H1 (cell line): ENCODE data around the gene BLTP3B. TPM values are rescaled to one million over a fixed set of nuclear protein-coding genes. Genes with fewer than 3 reads are reported as not detected.

Source experiments
- CTCF ChIA-PET: fragments of 300-600 bp; sonication (Branson Sonifier 250); formaldehyde crosslinking; loops from one replicate; lab custom pipeline; 2021; ENCODE audit not compliant: partially characterized antibody; lab: Charles Lee
- POLR2A ChIA-PET: fragments of 300-600 bp; sonication (Branson Sonifier 250); formaldehyde crosslinking; loops from one replicate; lab custom pipeline; 2021; ENCODE audit warnings: inconsistent platforms; ENCODE audit not compliant: partially characterized antibody; lab: Charles Lee
- DNase-seq, 2 experiments: peaks; one replicate each; pipeline versions ENCODE4 v3.0.0 to v3.0.0-alpha.2; 2010 to 2022; ENCODE audit warnings: low spot score in 2 of 2, low read depth in 1 of 2, mixed read lengths in 1 of 2
- FAIRE-seq: peaks from 2 replicates; lab custom pipeline; 2011; peaks lifted over from hg19 to GRCh38; lab: Jason Lieb, UNC
- H2AFZ ChIP-seq: 2 replicates; pipeline ENCODE4 v1.8.1; 2012; ENCODE audit warnings: low read length, inconsistent platforms
- H2AK5ac ChIP-seq: 2 replicates; pipeline ENCODE4 v1.6.1; 2013; ENCODE audit warnings: low read depth, low read length
- H2BK120ac ChIP-seq: replicated peaks from 2 replicates; pipeline ENCODE3; 2013; ENCODE audit warnings: low read depth, low read length, inconsistent platforms
- H2BK12ac ChIP-seq: 2 replicates; pipeline ENCODE4 v1.6.1; 2013; ENCODE audit warnings: low read depth, low read length
- H2BK15ac ChIP-seq: 2 replicates; pipeline ENCODE4 v1.6.1; 2013; ENCODE audit warnings: low read length
- H2BK20ac ChIP-seq: 2 replicates; pipeline ENCODE4 v1.6.1; 2013; ENCODE audit warnings: low read length
- H2BK5ac ChIP-seq: 2 replicates; pipeline ENCODE4 v1.6.1; 2013; ENCODE audit warnings: low read depth, low read length
- H3K14ac ChIP-seq: 2 replicates; pipeline ENCODE4 v1.6.1; 2013; ENCODE audit warnings: inconsistent platforms; ENCODE audit not compliant: insufficient read length
- H3K18ac ChIP-seq: 2 replicates; pipeline ENCODE4 v1.6.1; 2013; ENCODE audit warnings: low read length; ENCODE audit errors: extremely low read depth
- H3K23ac ChIP-seq: 2 replicates; pipeline ENCODE4 v1.6.1; 2013; ENCODE audit warnings: inconsistent platforms; ENCODE audit not compliant: insufficient read length
- H3K23me2 ChIP-seq: 2 replicates; pipeline ENCODE4 v1.6.1; 2013; ENCODE audit warnings: low read depth, low read length
- H3K27ac ChIP-seq: 2 replicates; pipeline ENCODE4 v1.6.1; 2011; ENCODE audit warnings: low read depth, low read length, inconsistent platforms
- H3K27me3 ChIP-seq, 4 experiments: replicated peaks in 1 of 4; 1 replicate in 1 of 4; 2 replicates in 3 of 4; pipeline versions ENCODE4 v1.6.1 to v1.8.1; 2011 to 2013; ENCODE audit warnings: low read length in 3 of 4, mild to moderate bottlenecking in 3 of 4, inconsistent platforms in 2 of 4, mixed read lengths in 2 of 4, moderate library complexity in 1 of 4; ENCODE audit not compliant: control insufficient read depth in 3 of 4, insufficient read depth in 3 of 4; ENCODE audit errors: extremely low read depth in 1 of 4
- H3K36me3 ChIP-seq, 4 experiments: 2 replicates each; pipeline versions ENCODE4 v1.6.1 to v1.8.1; 2011 to 2013; ENCODE audit warnings: mild to moderate bottlenecking in 4 of 4, low read length in 3 of 4, moderate library complexity in 2 of 4, control low read depth in 1 of 4, inconsistent platforms in 1 of 4; ENCODE audit not compliant: insufficient read depth in 4 of 4, control insufficient read depth in 2 of 4
- H3K4ac ChIP-seq: replicated peaks from 2 replicates; pipeline ENCODE3; 2013; ENCODE audit warnings: low read length, low read depth, mixed read lengths, inconsistent platforms; ENCODE audit not compliant: insufficient read length
- H3K4me1 ChIP-seq, 4 experiments: replicated peaks in 1 of 4; 1 replicate in 1 of 4; 2 replicates in 3 of 4; pipeline versions ENCODE4 v1.6.1 to v1.8.1; 2011 to 2013; ENCODE audit warnings: low read length in 3 of 4, inconsistent platforms in 2 of 4, mixed read lengths in 1 of 4; ENCODE audit not compliant: insufficient read depth in 4 of 4, control insufficient read depth in 3 of 4
- H3K4me2 ChIP-seq, 2 experiments: 2 replicates each; pipeline versions ENCODE4 v1.6.1 to v1.8.1; 2011 to 2013; ENCODE audit warnings: low read depth in 2 of 2, low read length in 2 of 2, control low read depth in 1 of 2, inconsistent platforms in 1 of 2, mild to moderate bottlenecking in 1 of 2; ENCODE audit not compliant: insufficient read depth in 1 of 2
- H3K4me3 ChIP-seq, 4 experiments: fragments of 200-600, 300-600 bp in 1 of 4; sonication (generic), shearing (Covaris generic), sonication (Bioruptor Twin) in 1 of 4; 2 replicates each; pipeline versions ENCODE4 v1.5.1 to v1.8.1; 2011 to 2016; ENCODE audit warnings: low read length in 4 of 4, low read depth in 3 of 4, control low read depth in 2 of 4, inconsistent platforms in 2 of 4, mild to moderate bottlenecking in 2 of 4, mixed read lengths in 1 of 4, moderate library complexity in 1 of 4; ENCODE audit not compliant: insufficient read depth in 2 of 4; ENCODE audit errors: extremely low read depth in 1 of 4
- H3K56ac ChIP-seq: replicated peaks from 2 replicates; pipeline ENCODE3; 2013; ENCODE audit warnings: low read depth, mild to moderate bottlenecking, mixed read lengths, low read length, inconsistent platforms; ENCODE audit not compliant: insufficient read length
- H3K79me1 ChIP-seq: 2 replicates; pipeline ENCODE4 v1.6.1; 2013; ENCODE audit warnings: low read depth, low read length, control low read depth
- H3K79me2 ChIP-seq, 2 experiments: 2 replicates each; pipeline versions ENCODE4 v1.6.1 to v1.8.1; 2012 to 2013; ENCODE audit warnings: low read length in 2 of 2, mild to moderate bottlenecking in 2 of 2, inconsistent platforms in 1 of 2; ENCODE audit not compliant: insufficient read depth in 2 of 2, control insufficient read depth in 1 of 2
- H3K9ac ChIP-seq, 4 experiments: replicated peaks in 1 of 4; 1 replicate in 1 of 4; 2 replicates in 3 of 4; pipeline versions ENCODE4 v1.6.1 to v1.8.1; 2011 to 2013; ENCODE audit warnings: low read depth in 3 of 4, low read length in 3 of 4, control low read depth in 2 of 4, mild to moderate bottlenecking in 2 of 4, moderate library complexity in 2 of 4, inconsistent platforms in 1 of 4; ENCODE audit errors: extremely low read depth in 1 of 4
- H3K9me3 ChIP-seq, 2 experiments: 2 replicates each; pipeline versions ENCODE4 v1.6.1 to v1.8.1; 2012 to 2013; ENCODE audit warnings: mild to moderate bottlenecking in 2 of 2, moderate library complexity in 2 of 2, control low read depth in 1 of 2, inconsistent platforms in 1 of 2, low read depth in 1 of 2, low read length in 1 of 2, mixed read lengths in 1 of 2; ENCODE audit not compliant: insufficient read depth in 2 of 2
- H4K20me1 ChIP-seq, 2 experiments: replicated peaks in 1 of 2; 2 replicates each; pipeline versions ENCODE3 to v1.8.1; 2011 to 2013; ENCODE audit warnings: inconsistent platforms in 2 of 2, low read length in 2 of 2, mild to moderate bottlenecking in 1 of 2; ENCODE audit not compliant: insufficient read depth in 2 of 2, control insufficient read depth in 1 of 2
- H4K5ac ChIP-seq: 2 replicates; pipeline ENCODE4 v1.6.1; 2013; ENCODE audit warnings: low read length, low read depth, mixed read lengths, inconsistent platforms; ENCODE audit not compliant: insufficient read length
- H4K8ac ChIP-seq: 2 replicates; pipeline ENCODE4 v1.8.0; 2013; ENCODE audit warnings: mild to moderate bottlenecking, moderate library complexity, low read length, inconsistent platforms; ENCODE audit not compliant: insufficient read depth; ENCODE audit errors: extremely low read depth
- H4K91ac ChIP-seq: replicated peaks from 2 replicates; pipeline ENCODE3; 2013; ENCODE audit warnings: low read length, mixed read lengths, inconsistent platforms; ENCODE audit not compliant: insufficient read length
- HDAC2 ChIP-seq, 2 experiments: fragments of 300-600 bp in 1 of 2; sonication (generic) in 1 of 2; IDR thresholded peaks; 2 replicates each; pipeline ENCODE4 v1.6.1; 2011 to 2012; ENCODE audit warnings: low read depth in 2 of 2, low read length in 2 of 2, mild to moderate bottlenecking in 2 of 2, moderate library complexity in 2 of 2, borderline replicate concordance in 1 of 2, inconsistent platforms in 1 of 2
- SP1 ChIP-seq: IDR thresholded peaks from 2 replicates; pipeline ENCODE4 v1.6.1; 2011; ENCODE audit warnings: low read depth, low read length
- SRF ChIP-seq: IDR thresholded peaks from 2 replicates; pipeline ENCODE4 v1.6.1; 2011; ENCODE audit warnings: mild to moderate bottlenecking, low read depth, low read length, moderate library complexity
- WGBS, 2 experiments: shearing (Covaris generic) in 1 of 2; methylation state at CpG; one replicate each; pipeline versions ENCODE4 v1.1.6 to v1.1.7; 2013 to 2015; ENCODE audit warnings: low lambda C conversion rate in 2 of 2, mixed read lengths in 2 of 2, inconsistent platforms in 1 of 2, low coverage in 1 of 2, missing lambda C conversion rate in 1 of 2; ENCODE audit not compliant: insufficient replicate concordance in 2 of 2, insufficient coverage in 1 of 2, insufficient read length in 1 of 2; ENCODE audit errors: extremely low coverage in 1 of 2, missing lambda C conversion rate in 1 of 2; 5-methylcytosine and 5-hydroxymethylcytosine counted together
- polyA plus RNA-seq, 7 experiments: library from polyadenylated mRNA; depleted of rRNA in 3 of 7; stranded (reverse) in 5 of 7; unstranded in 2 of 7; fragments of >200 nt in 5 of 7; fragments of 200-250 nt in 2 of 7; gene quantifications; 1 replicate in 5 of 7; 2 replicates in 1 of 7; 4 replicates in 1 of 7; pipeline versions ENCODE4 v1.2.1 to v1.2.3, GENCODE V29; 2011 to 2013; ENCODE audit warnings: missing spikeins in 2 of 7, mixed read lengths in 2 of 7
- total RNA-seq: library from RNA; stranded (reverse); fragmentation: NEBNext Ultra II Directional; extraction: Animal tissue kit (Norgen Biotek cat#: 25700); gene quantifications from 2 replicates; pipeline ENCODE4 v1.2.1, GENCODE V29; 2021
- TF ChIP-seq, protein P1 (sequence below): IDR thresholded peaks from 2 replicates; pipeline ENCODE4 v1.6.1; 2011; ENCODE audit warnings: low read depth, mild to moderate bottlenecking, low read length; ENCODE audit not compliant: insufficient read depth

Gene BLTP3B
- total and polyA plus RNA-seq, 2 of the 8 experiments (the other 6 are each of a cell fraction or from before 2014, with no cell fraction given): 7.0 to 28.6 TPM

DNA sequence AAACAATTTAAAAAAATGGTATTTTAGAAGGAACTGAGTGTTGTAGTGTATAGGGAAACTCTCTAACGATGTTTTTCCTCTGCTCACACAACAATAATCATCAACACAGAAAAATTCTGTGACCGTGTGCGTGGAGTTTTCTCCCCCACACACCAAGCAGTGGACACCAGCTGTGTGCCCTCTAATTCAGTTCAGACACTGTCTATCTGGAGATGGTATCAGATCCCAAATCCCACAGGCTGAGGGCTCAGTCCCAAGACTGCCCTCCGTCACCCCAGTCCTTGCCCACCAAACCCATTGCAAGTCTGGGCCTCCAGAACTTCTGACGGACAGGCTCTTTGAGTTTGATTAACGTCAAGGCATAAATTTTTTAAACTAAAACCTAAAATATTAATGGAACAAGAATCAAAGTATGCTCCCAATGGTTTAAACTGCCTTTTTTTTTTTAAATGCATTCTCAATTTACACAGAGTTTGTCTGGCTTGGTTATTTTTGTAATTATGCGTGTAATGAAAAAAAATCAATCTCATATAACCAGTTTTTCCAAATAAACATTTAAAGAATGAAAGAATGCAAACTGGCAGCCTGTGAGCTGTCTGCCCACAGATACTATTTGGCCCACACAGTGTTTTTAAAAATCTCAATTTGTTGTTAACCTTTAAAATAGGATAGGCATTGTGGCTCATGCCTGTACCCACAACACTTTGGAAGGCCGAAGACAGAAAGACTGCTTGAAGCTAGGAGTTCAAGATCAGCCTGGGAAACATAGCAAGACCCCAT lies 19.2 kb downstream of the BLTP3B start:
- H2BK120ac ChIP-seq: no peak overlapping the region
- no peak overlapping the region for H2BK15ac ChIP-seq
- no peak overlapping the region for H2AFZ ChIP-seq
- 91% methylated on average over 8 of the region's 8 CpGs; no CpG with 5 or more reads in 1 of the 2 experiments for WGBS, 2 experiments
- no peak overlapping the region for H3K56ac ChIP-seq
- no peak overlapping the region for H2BK12ac ChIP-seq
- H3K9ac ChIP-seq: no peak overlapping the region
- no peaks in the 10 kb centered on the region for H3K36me3 ChIP-seq
- H3K4me1 ChIP-seq: peaks cover 0 to 4% (median 1%) of the 10 kb centered on the region in 4 experiments; a peak in 1 of 7 replicates
- no peak for FAIRE-seq
- no peak overlapping the region for H2BK20ac ChIP-seq
- H3K79me2 ChIP-seq: peaks cover 0 to 87% of the 10 kb centered on the region in 2 experiments; a peak in 3 of 4 replicates
- no peaks in the 10 kb centered on the region for H3K23me2 ChIP-seq
- no peak overlapping the region for H3K4me3 ChIP-seq
- H3K23ac ChIP-seq: no peak overlapping the region
- peaks cover 7% of the 10 kb centered on the region for H3K79me1 ChIP-seq
- ChIA-PET CTCF (interaction anchor here (0.6 to 0.7 kb wide), 2 partner anchors 77 to 477 kb away, joined by 3 to 5 read pairs; partner anchors contain the start of gene ACTR6), POLR2A (no interaction called here)
- H4K91ac ChIP-seq: no peak overlapping the region
- no peak overlapping the region for H3K14ac ChIP-seq
- H4K20me1 ChIP-seq: peaks cover 0 to 6% of the 10 kb centered on the region in 2 experiments
- H4K8ac ChIP-seq: no peak overlapping the region
- TF ChIP-seq SRF (no peak), HDAC2 (IDR thresholded peaks at IDR 0.05; ENCODE audit: borderline replicate concordance in 1 of 2, low read depth in 2 of 2, low read length in 2 of 2) (no peak), SP1 (no peak)
- TF ChIP-seq, protein P1, sequence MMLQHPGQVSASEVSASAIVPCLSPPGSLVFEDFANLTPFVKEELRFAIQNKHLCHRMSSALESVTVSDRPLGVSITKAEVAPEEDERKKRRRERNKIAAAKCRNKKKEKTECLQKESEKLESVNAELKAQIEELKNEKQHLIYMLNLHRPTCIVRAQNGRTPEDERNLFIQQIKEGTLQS: no peak
- H3K18ac ChIP-seq: no peak overlapping the region
- H4K5ac ChIP-seq: no peak overlapping the region
- H3K4ac ChIP-seq: no peak overlapping the region
- H2BK5ac ChIP-seq: no peak overlapping the region
- no peak overlapping the region for H3K4me2 ChIP-seq
- no peak for DNase-seq
- H2AK5ac ChIP-seq: no peak overlapping the region
- no peak overlapping the region for H3K27ac ChIP-seq
- H3K27me3 ChIP-seq: no peaks in the 10 kb centered on the region
- H3K9me3 ChIP-seq: no peaks in the 10 kb centered on the region
